ENCODE data around the gene LARP7. TPM values are rescaled to one million over a fixed set of nuclear protein-coding genes. Genes with fewer than 3 reads are reported as not detected.
A peak's percentile ranks its signal among the peaks of the same experiment; 100 is the strongest.
"Not testable (repeated sequence)": the region's sequence is repeated elsewhere in the genome, so short reads cannot be mapped to it uniquely, and the experiment has no call there.

Gene LARP7
- total and polyA plus RNA-seq, 8 donors: 18.1 to 100 (median 38.8) TPM

DNA sequence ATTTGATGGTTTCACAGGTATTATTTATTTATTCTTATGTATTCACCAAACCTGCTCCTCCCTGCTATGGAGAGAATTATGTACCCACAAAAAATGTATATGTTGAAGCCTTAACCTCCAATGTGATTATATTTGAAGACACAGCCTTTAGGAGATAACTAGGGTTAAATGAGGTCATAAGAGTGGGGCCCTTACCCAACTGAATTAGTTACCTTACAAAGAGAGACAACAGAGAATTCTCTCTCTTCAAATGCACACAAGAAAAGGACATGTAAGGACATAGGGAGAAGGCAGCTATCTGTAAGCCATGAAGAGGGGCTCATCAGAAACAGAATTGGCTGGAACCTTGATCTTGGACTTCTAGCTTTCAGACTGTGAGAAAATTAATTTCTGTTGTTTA is 44.2 kb upstream of the LARP7 start:
- H3K9me3 ChIP-seq: no peaks in the 10 kb centered on the region
- no peak for DNase-seq
- intact Hi-C loops (cut with DNase I; ENCODE audit: low total_unique reads): no loop called here
- H3K4me1 ChIP-seq: no peaks in the 10 kb centered on the region
- H3K27ac ChIP-seq: no peak overlapping the region
- no peaks in the 10 kb centered on the region for H3K27me3 ChIP-seq
- TF ChIP-seq EP300 (IDR thresholded peaks at IDR 0.05) (no peak), POLR2A (IDR thresholded peaks at IDR 0.05) (no peak)
- H3K36me3 ChIP-seq: no peaks in the 10 kb centered on the region
- H3K4me3 ChIP-seq: no peak overlapping the region

DNA sequence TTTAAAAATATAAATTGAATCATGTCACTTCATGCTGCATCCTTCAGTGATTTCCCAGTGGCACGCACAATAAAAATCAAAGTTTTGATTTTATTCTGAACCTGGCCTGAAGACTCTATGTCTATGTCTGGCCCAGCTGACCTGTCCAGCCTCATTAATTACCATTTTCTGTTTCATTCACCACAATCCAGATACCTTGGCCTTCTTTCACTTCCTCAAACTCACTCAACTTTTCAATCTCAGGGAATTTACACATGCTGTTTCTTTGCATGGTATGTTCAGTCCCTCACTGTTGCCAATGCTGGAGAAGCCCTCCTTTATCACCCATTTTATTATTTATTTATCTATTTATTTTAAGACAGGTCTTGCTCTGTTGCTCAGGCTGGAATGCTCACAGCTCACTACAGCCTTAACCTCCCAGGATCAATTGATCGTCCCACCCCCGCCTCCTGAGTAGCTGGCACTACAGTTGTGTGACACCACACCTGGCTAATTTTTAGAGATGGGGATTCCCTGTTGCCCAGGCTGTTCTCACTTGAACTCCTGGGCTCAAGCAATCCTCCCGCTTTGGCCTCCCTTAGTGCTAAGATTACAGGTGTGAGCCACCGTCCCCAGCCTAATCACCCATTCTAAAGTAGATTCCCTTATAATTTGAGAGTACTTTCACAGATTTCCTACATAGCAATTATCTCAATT is 43.4 kb upstream of the LARP7 start:
- 92 to 98% (median 98%) methylated on average over 5 of the region's 5 CpGs for WGBS, 5 donors
- H3K27ac ChIP-seq: no peak overlapping the region
- no peak for DNase-seq
- H3K27me3 ChIP-seq: no peaks in the 10 kb centered on the region
- H3K36me3 ChIP-seq: no peaks in the 10 kb centered on the region
- H3K4me1 ChIP-seq: no peaks in the 10 kb centered on the region
- H3K9me3 ChIP-seq: no peaks in the 10 kb centered on the region
- intact Hi-C loops (cut with DNase I; ENCODE audit: low total_unique reads): no loop called here
- TF ChIP-seq POLR2AphosphoS5 (IDR thresholded peaks at IDR 0.05) (no peak), POLR2A (IDR thresholded peaks at IDR 0.05) (no peak), EP300 (IDR thresholded peaks at IDR 0.05) (no peak)
- TF ChIP-seq, protein P1, sequence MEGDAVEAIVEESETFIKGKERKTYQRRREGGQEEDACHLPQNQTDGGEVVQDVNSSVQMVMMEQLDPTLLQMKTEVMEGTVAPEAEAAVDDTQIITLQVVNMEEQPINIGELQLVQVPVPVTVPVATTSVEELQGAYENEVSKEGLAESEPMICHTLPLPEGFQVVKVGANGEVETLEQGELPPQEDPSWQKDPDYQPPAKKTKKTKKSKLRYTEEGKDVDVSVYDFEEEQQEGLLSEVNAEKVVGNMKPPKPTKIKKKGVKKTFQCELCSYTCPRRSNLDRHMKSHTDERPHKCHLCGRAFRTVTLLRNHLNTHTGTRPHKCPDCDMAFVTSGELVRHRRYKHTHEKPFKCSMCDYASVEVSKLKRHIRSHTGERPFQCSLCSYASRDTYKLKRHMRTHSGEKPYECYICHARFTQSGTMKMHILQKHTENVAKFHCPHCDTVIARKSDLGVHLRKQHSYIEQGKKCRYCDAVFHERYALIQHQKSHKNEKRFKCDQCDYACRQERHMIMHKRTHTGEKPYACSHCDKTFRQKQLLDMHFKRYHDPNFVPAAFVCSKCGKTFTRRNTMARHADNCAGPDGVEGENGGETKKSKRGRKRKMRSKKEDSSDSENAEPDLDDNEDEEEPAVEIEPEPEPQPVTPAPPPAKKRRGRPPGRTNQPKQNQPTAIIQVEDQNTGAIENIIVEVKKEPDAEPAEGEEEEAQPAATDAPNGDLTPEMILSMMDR (IDR thresholded peaks at IDR 0.05): no peak
- H3K4me3 ChIP-seq: no peak overlapping the region

DNA sequence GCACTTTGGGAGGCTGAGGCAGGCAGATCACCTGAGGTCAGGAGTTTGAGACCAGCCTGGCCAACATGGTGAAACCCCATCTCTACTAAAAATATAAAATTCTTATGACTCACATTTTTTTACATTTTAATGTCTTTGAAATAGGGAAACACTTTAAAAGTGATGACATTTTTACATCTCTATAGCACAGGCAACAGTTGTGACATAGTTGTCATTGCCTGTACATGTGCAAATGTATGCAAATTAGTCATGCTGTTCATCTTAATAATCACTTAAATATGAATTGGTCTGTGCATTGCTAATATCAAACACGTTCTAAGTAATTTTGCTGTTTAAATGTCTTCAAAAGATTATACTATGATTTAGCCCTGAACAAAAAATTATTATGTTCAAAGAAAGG is 42.0 kb upstream of the LARP7 start:
- Histone ChIP-seq H3K4me3 (no peak overlapping the region), H3K27ac (no peak overlapping the region), H3K27me3 (no peaks in the 10 kb centered on the region), H3K9me3 (no peaks in the 10 kb centered on the region), H3K4me1 (no peaks in the 10 kb centered on the region), H3K36me3 (no peaks in the 10 kb centered on the region)
- TF ChIP-seq POLR2A (IDR thresholded peaks at IDR 0.05): no peak
- intact Hi-C loops (cut with DNase I; ENCODE audit: low total_unique reads): no loop called here
- WGBS, 5 donors: 87 to 96% (median 93%) methylated on average over 1 of the region's 1 CpG
- no peak for DNase-seq

DNA sequence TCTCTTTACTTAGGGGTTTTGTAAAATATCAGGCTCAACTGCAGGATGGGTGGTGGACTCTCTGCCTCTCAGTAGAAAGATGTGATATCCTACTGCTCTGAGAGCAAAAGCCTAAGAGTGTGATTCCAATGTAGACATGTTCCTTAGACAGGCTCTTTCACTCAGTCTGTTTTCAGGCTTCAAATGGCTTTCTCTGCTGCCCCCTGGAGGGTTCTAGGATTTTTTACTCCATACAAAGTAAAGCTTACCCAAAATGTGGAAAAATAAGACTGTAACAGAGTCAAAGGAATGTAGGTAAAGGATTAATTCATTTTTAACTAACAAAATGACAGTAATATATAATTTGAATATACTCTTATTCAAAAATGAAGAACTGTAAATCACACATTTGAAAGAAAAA is 32.4 kb upstream of the LARP7 start:
- intact Hi-C loops (cut with DNase I; ENCODE audit: low total_unique reads): no loop called here
- H3K4me3 ChIP-seq: no peak overlapping the region
- peak in 1 of 2 donors; percentile 76 for DNase-seq

DNA sequence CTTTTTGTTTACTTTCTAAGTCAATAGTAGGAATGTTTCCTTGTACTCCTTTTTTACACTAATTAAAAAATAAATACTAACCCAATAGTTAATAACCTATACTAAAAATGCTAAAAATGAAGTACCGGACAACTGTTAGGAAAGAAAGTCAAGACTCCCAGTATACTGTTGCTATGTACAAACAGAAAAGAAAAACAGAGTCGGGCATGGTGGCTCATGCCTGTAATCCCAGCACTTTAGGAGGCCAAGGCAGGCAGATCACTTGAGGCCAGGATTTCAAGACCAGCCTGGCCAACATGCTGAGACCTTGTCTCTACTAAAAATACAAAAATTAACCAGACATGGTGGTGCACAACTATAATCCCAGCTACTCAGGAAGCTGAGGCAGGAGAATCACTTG is 24.1 kb upstream of the LARP7 start:
- H3K27me3 ChIP-seq; DNase-seq; H3K9me3 ChIP-seq; H3K4me3 ChIP-seq; intact Hi-C loops (cut with DNase I; ENCODE audit: low total_unique reads); H3K4me1 ChIP-seq; H3K27ac ChIP-seq: not testable (repeated sequence)
- H3K36me3 ChIP-seq: peaks cover 0 to 19% (median 8%) of the 10 kb centered on the region in 4 donors
- 51 to 86% (median 65%) methylated on average over 2 of the region's 2 CpGs for WGBS, 5 donors

More for the DNA sequence above, 32.4 kb upstream of the LARP7 start:
- TF ChIP-seq POLR2AphosphoS5 (IDR thresholded peaks at IDR 0.05): no peak
- TF ChIP-seq, protein P1 (IDR thresholded peaks at IDR 0.05): peak in 3 of 7 experiments; percentile 11 to 34 (median 30)
- Histone ChIP-seq H3K36me3 (peaks cover 0 to 25% (median 19%) of the 10 kb centered on the region in 4 donors), H3K27ac (no peak overlapping the region), H3K4me1 (no peaks in the 10 kb centered on the region), H3K27me3 (no peaks in the 10 kb centered on the region), H3K9me3 (no peaks in the 10 kb centered on the region)

DNA sequence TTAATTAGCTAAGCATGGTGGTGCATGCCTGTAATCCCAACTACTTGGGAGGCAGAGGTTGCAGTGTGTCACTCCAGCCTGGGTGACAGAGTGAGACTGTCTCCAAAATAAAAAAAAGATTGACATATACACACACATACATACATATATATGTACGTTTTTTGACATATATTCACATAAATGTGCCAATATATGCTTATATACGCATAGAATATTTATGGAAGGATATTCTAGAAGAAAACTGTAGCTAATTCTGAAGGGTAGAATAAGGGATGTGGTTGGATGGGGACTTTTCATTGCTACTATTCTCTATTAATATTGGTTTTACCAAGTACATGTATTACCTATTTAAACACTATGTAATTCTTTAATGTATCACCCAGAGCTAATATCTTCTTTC is 20.0 kb upstream of the LARP7 start:
- intact Hi-C loops (cut with DNase I; ENCODE audit: low total_unique reads): no loop called here
- WGBS, 5 donors: 87 to 98% (median 96%) methylated on average over 2 of the region's 2 CpGs
- H3K36me3 ChIP-seq: peaks cover 0 to 19% (median 16%) of the 10 kb centered on the region in 4 donors

More for the DNA sequence above, 20.0 kb upstream of the LARP7 start:
- Histone ChIP-seq H3K27ac (no peak overlapping the region), H3K27me3 (no peaks in the 10 kb centered on the region), H3K4me1 (no peaks in the 10 kb centered on the region), H3K4me3 (no peak overlapping the region), H3K9me3 (no peaks in the 10 kb centered on the region)
- TF ChIP-seq, protein P1 (IDR thresholded peaks at IDR 0.05): no peak
- no peak for TF ChIP-seq POLR2AphosphoS5 (IDR thresholded peaks at IDR 0.05)
- TF ChIP-seq EP300 (IDR thresholded peaks at IDR 0.05): no peak
- no peak for TF ChIP-seq POLR2A (IDR thresholded peaks at IDR 0.05)
- DNase-seq: no peak

All from stomach (tissue), 9 donors.